H9 (cell line): ENCODE data around the gene IGF1. TPM values are rescaled to one million over a fixed set of nuclear protein-coding genes. Genes with fewer than 3 reads are reported as not detected.

Experiments
- DNase-seq: peaks from one replicate; pipeline ENCODE4 v3.0.0-alpha.2; 2017
- H2AFZ ChIP-seq: one replicate; pipeline ENCODE4 v1.6.1; 2013; ENCODE audit warnings: mild to moderate bottlenecking, low read length, control low read depth, moderate library complexity
- H2AK5ac ChIP-seq: 2 replicates; pipeline ENCODE4 v1.6.1; 2013; ENCODE audit warnings: low read length, control low read depth, mixed read lengths; ENCODE audit not compliant: insufficient read length
- H2BK120ac ChIP-seq: one replicate; pipeline ENCODE4 v1.6.1; 2013; ENCODE audit warnings: low read depth, mild to moderate bottlenecking, low read length, control low read depth, inconsistent platforms; ENCODE audit not compliant: poor library complexity, severe bottlenecking
- H2BK12ac ChIP-seq: 2 replicates; pipeline ENCODE4 v1.6.1; 2013; ENCODE audit warnings: low read length, control low read depth, mixed read lengths, low read depth; ENCODE audit not compliant: insufficient read length
- H2BK15ac ChIP-seq: 2 replicates; pipeline ENCODE4 v1.6.1; 2013; ENCODE audit warnings: low read depth, low read length, control low read depth
- H2BK20ac ChIP-seq: one replicate; pipeline ENCODE4 v1.6.1; 2013; ENCODE audit warnings: low read depth, mild to moderate bottlenecking, low read length, control low read depth, inconsistent platforms; ENCODE audit not compliant: poor library complexity, severe bottlenecking
- H2BK5ac ChIP-seq: 2 replicates; pipeline ENCODE4 v1.6.1; 2013; ENCODE audit warnings: low read length, control low read depth, mixed read lengths; ENCODE audit not compliant: insufficient read length
- H3K14ac ChIP-seq: 2 replicates; pipeline ENCODE4 v1.6.1; 2013; ENCODE audit warnings: low read length, control low read depth; ENCODE audit not compliant: insufficient read depth
- H3K18ac ChIP-seq: 2 replicates; pipeline ENCODE4 v1.6.1; 2013; ENCODE audit warnings: low read depth, mild to moderate bottlenecking, mixed read lengths, low read length, control low read depth; ENCODE audit not compliant: insufficient read length
- H3K23ac ChIP-seq: 2 replicates; pipeline ENCODE4 v1.6.1; 2013; ENCODE audit warnings: low read length, control low read depth, mixed read lengths, low read depth; ENCODE audit not compliant: insufficient read length
- H3K23me2 ChIP-seq: 2 replicates; pipeline ENCODE4 v1.6.1; 2013; ENCODE audit warnings: low read depth, mild to moderate bottlenecking, mixed read lengths, low read length, control low read depth; ENCODE audit not compliant: insufficient read length, poor library complexity, severe bottlenecking
- H3K27ac ChIP-seq: 2 replicates; pipeline ENCODE4 v1.5.1; 2013; ENCODE audit warnings: low read length, control low read depth, mixed read lengths, low read depth; ENCODE audit not compliant: insufficient read length
- H3K27me3 ChIP-seq: 2 replicates; pipeline ENCODE4 v1.6.1; 2013; ENCODE audit warnings: low read length, control low read depth, inconsistent platforms; ENCODE audit not compliant: insufficient read depth
- H3K4ac ChIP-seq: 2 replicates; pipeline ENCODE4 v1.6.1; 2013; ENCODE audit warnings: low read depth, mild to moderate bottlenecking, control low read depth, inconsistent platforms, low read length, moderate library complexity
- H3K4me1 ChIP-seq: 2 replicates; pipeline ENCODE4 v1.6.1; 2013; ENCODE audit warnings: low read length, control low read depth, inconsistent platforms; ENCODE audit not compliant: insufficient read depth
- H3K4me2 ChIP-seq: 2 replicates; pipeline ENCODE4 v1.6.1; 2013; ENCODE audit warnings: low read length, control low read depth, mixed read lengths; ENCODE audit not compliant: insufficient read length, insufficient read depth
- H3K56ac ChIP-seq: 2 replicates; pipeline ENCODE4 v1.6.1; 2013; ENCODE audit warnings: low read depth, mild to moderate bottlenecking, mixed read lengths, low read length, control low read depth; ENCODE audit not compliant: insufficient read length
- H3K79me1 ChIP-seq: 2 replicates; pipeline ENCODE4 v1.6.1; 2013; ENCODE audit warnings: low read depth, mild to moderate bottlenecking, moderate library complexity, low read length, control low read depth, inconsistent platforms; ENCODE audit not compliant: insufficient read depth, poor library complexity, severe bottlenecking
- H3K79me2 ChIP-seq: 2 replicates; pipeline ENCODE4 v1.6.1; 2013; ENCODE audit warnings: low read length, control low read depth, inconsistent platforms; ENCODE audit not compliant: insufficient read depth
- H3K9ac ChIP-seq: 2 replicates; pipeline ENCODE4 v1.6.1; 2013; ENCODE audit warnings: low read length, control low read depth, mixed read lengths; ENCODE audit not compliant: insufficient read length; ENCODE audit errors: extremely low read depth
- H3K9me3 ChIP-seq: one replicate; pipeline ENCODE4 v1.6.1; 2013; ENCODE audit warnings: low read depth, low read length, inconsistent platforms; ENCODE audit not compliant: control insufficient read depth
- H3T11ph ChIP-seq: one replicate; pipeline ENCODE4 v1.6.1; 2013; ENCODE audit warnings: mild to moderate bottlenecking, low read length, control low read depth, inconsistent platforms
- H4K20me1 ChIP-seq: one replicate; pipeline ENCODE4 v1.6.1; 2013; ENCODE audit not compliant: control insufficient read depth, insufficient read length, insufficient read depth
- H4K5ac ChIP-seq: 2 replicates; pipeline ENCODE4 v1.6.1; 2013; ENCODE audit warnings: low read depth, mild to moderate bottlenecking, mixed read lengths, low read length, control low read depth; ENCODE audit not compliant: insufficient read length
- H4K8ac ChIP-seq: replicated peaks from 2 replicates; pipeline ENCODE4 v1.6.1; 2013; ENCODE audit warnings: low read length, control low read depth, mixed read lengths, low read depth; ENCODE audit not compliant: insufficient read length
- H4K91ac ChIP-seq: 2 replicates; pipeline ENCODE4 v1.6.1; 2013; ENCODE audit warnings: low read depth, mild to moderate bottlenecking, moderate library complexity, mixed read lengths, low read length, control low read depth; ENCODE audit not compliant: insufficient read length
- H3K27ac Mint-ChIP-seq, 3 experiments: 2 replicates in 2 of 3; 3 replicates in 1 of 3; pipeline ENCODE4 v1.8.0; 2020 to 2021; ENCODE audit warnings: mixed read lengths in 3 of 3, mild to moderate bottlenecking in 1 of 3, moderate library complexity in 1 of 3
- H3K27me3 Mint-ChIP-seq: 2 replicates; pipeline ENCODE4 v1.8.0; 2021; ENCODE audit warnings: low read depth, mild to moderate bottlenecking, moderate library complexity, mixed read lengths
- H3K36me3 Mint-ChIP-seq, 3 experiments: 2 replicates in 2 of 3; 3 replicates in 1 of 3; pipeline ENCODE4 v1.8.0; 2020 to 2021; ENCODE audit warnings: low read depth in 3 of 3, mixed read lengths in 3 of 3; ENCODE audit not compliant: insufficient read depth in 1 of 3
- H3K4me1 Mint-ChIP-seq, 2 experiments: 2 replicates each; pipeline ENCODE4 v1.8.0; 2020; ENCODE audit warnings: mixed read lengths in 2 of 2
- H3K4me3 Mint-ChIP-seq, 2 experiments: 2 replicates in 1 of 2; 3 replicates in 1 of 2; pipeline ENCODE4 v1.8.0; 2020 to 2021; ENCODE audit warnings: mild to moderate bottlenecking in 2 of 2, mixed read lengths in 2 of 2, moderate library complexity in 1 of 2
- H3K9me3 Mint-ChIP-seq, 2 experiments: 2 replicates in 1 of 2; 3 replicates in 1 of 2; pipeline ENCODE4 v1.8.0; 2020; ENCODE audit warnings: mild to moderate bottlenecking in 2 of 2, mixed read lengths in 2 of 2, moderate library complexity in 1 of 2
- CTCF ChIP-seq: fragments of 200-600 bp; sonication (generic); conservative IDR thresholded peaks from 3 replicates; pipeline ENCODE4 v1.8.0; 2021; ENCODE audit warnings: antibody characterized with exemption, mild to moderate bottlenecking
- WGBS: extraction: QIAGEN DNeasy Blood & Tissue Kit; methylation state at CpG from one replicate; pipeline ENCODE4 v1.1.7; 2013; ENCODE audit warnings: missing lambda C conversion rate, low lambda C conversion rate, mixed read lengths; ENCODE audit not compliant: insufficient read length; ENCODE audit errors: extremely low coverage; 5-methylcytosine and 5-hydroxymethylcytosine counted together
- total RNA-seq: library from RNA; stranded (reverse); gene quantifications from 2 replicates; pipeline ENCODE4 v1.2.1, GENCODE V29; 2021

The IGF1 gene
- total RNA-seq, 1 experiment from 2014 or later: not detected

DNA sequence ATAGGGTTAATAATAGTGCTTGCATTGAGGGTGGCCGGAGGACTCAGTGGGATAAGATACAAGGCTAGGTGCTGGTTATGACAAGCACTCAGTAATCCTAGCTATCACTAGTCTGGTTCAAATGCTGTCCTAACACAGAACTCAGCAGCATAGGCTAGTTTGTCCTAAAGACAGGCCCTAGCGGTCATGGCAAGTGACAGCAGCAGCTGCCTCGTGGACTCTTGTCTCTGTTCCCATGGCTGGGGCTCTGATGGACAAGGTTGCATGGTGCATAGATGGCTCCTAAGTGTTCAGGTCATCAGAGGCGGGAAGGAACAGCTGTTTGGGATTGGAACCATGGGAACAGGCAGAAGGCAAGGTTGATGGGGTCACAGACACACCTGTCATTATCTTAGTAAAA lies 42.4 kb upstream of the IGF1 start:
- Histone ChIP-seq H2AFZ (no peak overlapping the region), H4K91ac (no peak overlapping the region), H3T11ph (no peak overlapping the region), H3K9ac (no peak overlapping the region), H3K27me3 (no peaks in the 10 kb centered on the region), H3K56ac (no peak overlapping the region), H2AK5ac (no peak overlapping the region), H2BK12ac (no peak overlapping the region), H3K4ac (no peak overlapping the region), H3K23me2 (no peaks in the 10 kb centered on the region), H3K79me2 (no peaks in the 10 kb centered on the region), H3K27ac (no peak overlapping the region), H3K79me1 (no peaks in the 10 kb centered on the region), H3K14ac (no peak overlapping the region), H4K20me1 (no peaks in the 10 kb centered on the region), H3K4me2 (no peak overlapping the region), H3K9me3 (no peaks in the 10 kb centered on the region), H3K18ac (no peak overlapping the region), H2BK15ac (no peak overlapping the region), H3K4me1 (no peaks in the 10 kb centered on the region), H3K23ac (no peak overlapping the region), H2BK5ac (no peak overlapping the region), H2BK120ac (no peak overlapping the region), H2BK20ac (no peak overlapping the region), H4K8ac (no peak overlapping the region), H4K5ac (no peak overlapping the region)
- H3K4me3 Mint-ChIP-seq: no peak overlapping the region
- TF ChIP-seq CTCF: peak; percentile 34; the same call in 1 of the 3 replicates
- no peaks in the 10 kb centered on the region for H3K27me3 Mint-ChIP-seq
- H3K4me1 Mint-ChIP-seq: peaks cover 0 to 2% of the 10 kb centered on the region in 2 experiments; a peak in 1 of 4 replicates
- no peak overlapping the region; a peak in 1 of 7 replicates for H3K27ac Mint-ChIP-seq
- no CpG with 5 or more reads among the region's 4 CpGs for WGBS
- peak; percentile 53 for DNase-seq
- no peaks in the 10 kb centered on the region; a peak in 1 of 5 replicates for H3K9me3 Mint-ChIP-seq
- H3K36me3 Mint-ChIP-seq: no peaks in the 10 kb centered on the region; a peak in 1 of 7 replicates
